ENCODE measurements around the gene ATP2B3.

ATP2B3 gene

GRCh38 chrX:153501530-153501929 is 15.9 kb upstream of the ATP2B3 start:
- H3K36me3 ChIP-seq (ENCODE audit: control insufficient read depth, insufficient read depth, low read length) = no peaks in the 10 kb centered on the region
- H3K27me3 ChIP-seq (ENCODE audit: control insufficient read depth, insufficient read depth, low read length) = no peaks in the 10 kb centered on the region
- H3K4me1 ChIP-seq (ENCODE audit: control insufficient read depth, insufficient read depth, low read length) = no peaks in the 10 kb centered on the region
- H3K9ac ChIP-seq (ENCODE audit: low read depth, low read length) = no peak overlapping the region
- no peak overlapping the region for H3K4me3 ChIP-seq (ENCODE audit: low read depth, low read length)
- peaks cover 5% of the 10 kb centered on the region for H3K9me3 ChIP-seq (ENCODE audit: control insufficient read depth, insufficient read depth, low read length)

- Histone ChIP-seq H3K4me3 (ENCODE audit: low read depth, low read length) (no peak overlapping the region), H3K36me3 (ENCODE audit: control insufficient read depth, insufficient read depth, low read length) (no peaks in the 10 kb centered on the region), H3K4me1 (ENCODE audit: control insufficient read depth, insufficient read depth, low read length) (no peaks in the 10 kb centered on the region), H3K27me3 (ENCODE audit: control insufficient read depth, insufficient read depth, low read length) (no peaks in the 10 kb centered on the region), H3K9ac (ENCODE audit: low read depth, low read length) (no peak overlapping the region), H3K9me3 (ENCODE audit: control insufficient read depth, insufficient read depth, low read length) (peaks cover 5% of the 10 kb centered on the region)
Measured at GRCh38 chrX:153502131-153502530, 15.3 kb upstream of the ATP2B3 start.

GRCh38 chrX:153502796-153503195 is 14.6 kb upstream of the ATP2B3 start:
- no peaks in the 10 kb centered on the region for H3K27me3 ChIP-seq (ENCODE audit: control insufficient read depth, insufficient read depth, low read length)
- no peak overlapping the region for H3K9ac ChIP-seq (ENCODE audit: low read depth, low read length)
- H3K36me3 ChIP-seq (ENCODE audit: control insufficient read depth, insufficient read depth, low read length) = no peaks in the 10 kb centered on the region
- H3K4me3 ChIP-seq (ENCODE audit: low read depth, low read length) = no peak overlapping the region
- H3K9me3 ChIP-seq (ENCODE audit: control insufficient read depth, insufficient read depth, low read length) = peaks cover 5% of the 10 kb centered on the region
- no peaks in the 10 kb centered on the region for H3K4me1 ChIP-seq (ENCODE audit: control insufficient read depth, insufficient read depth, low read length)

- Histone ChIP-seq H3K27me3 (ENCODE audit: control insufficient read depth, insufficient read depth, low read length) (no peaks in the 10 kb centered on the region), H3K4me1 (ENCODE audit: control insufficient read depth, insufficient read depth, low read length) (no peaks in the 10 kb centered on the region), H3K9me3 (ENCODE audit: control insufficient read depth, insufficient read depth, low read length) (peaks cover 5% of the 10 kb centered on the region), H3K4me3 (ENCODE audit: low read depth, low read length) (no peak overlapping the region), H3K36me3 (ENCODE audit: control insufficient read depth, insufficient read depth, low read length) (no peaks in the 10 kb centered on the region), H3K9ac (ENCODE audit: low read depth, low read length) (no peak overlapping the region)
Measured at GRCh38 chrX:153504445-153505016, 12.9 kb upstream of the ATP2B3 start.

- no peaks in the 10 kb centered on the region for H3K4me1 ChIP-seq (ENCODE audit: control insufficient read depth, insufficient read depth, low read length)
- peaks cover 2% of the 10 kb centered on the region for H3K36me3 ChIP-seq (ENCODE audit: control insufficient read depth, insufficient read depth, low read length)
- no peak overlapping the region for H3K4me3 ChIP-seq (ENCODE audit: low read depth, low read length)
- no peak overlapping the region for H3K9ac ChIP-seq (ENCODE audit: low read depth, low read length)
- H3K9me3 ChIP-seq (ENCODE audit: control insufficient read depth, insufficient read depth, low read length) = peaks cover 5% of the 10 kb centered on the region
- no peaks in the 10 kb centered on the region for H3K27me3 ChIP-seq (ENCODE audit: control insufficient read depth, insufficient read depth, low read length)
Measured at GRCh38 chrX:153505361-153505760, 12.1 kb upstream of the ATP2B3 start.

GRCh38 chrX:153507484-153508178 is 9.8 kb upstream of the ATP2B3 start:
- Histone ChIP-seq H3K4me1 (ENCODE audit: control insufficient read depth, insufficient read depth, low read length) (no peaks in the 10 kb centered on the region), H3K9me3 (ENCODE audit: control insufficient read depth, insufficient read depth, low read length) (no peaks in the 10 kb centered on the region), H3K36me3 (ENCODE audit: control insufficient read depth, insufficient read depth, low read length) (peaks cover 2% of the 10 kb centered on the region), H3K4me3 (ENCODE audit: low read depth, low read length) (no peak overlapping the region), H3K9ac (ENCODE audit: low read depth, low read length) (no peak overlapping the region), H3K27me3 (ENCODE audit: control insufficient read depth, insufficient read depth, low read length) (no peaks in the 10 kb centered on the region)

GRCh38 chrX:153509592-153509991 is 7.8 kb upstream of the ATP2B3 start:
- Histone ChIP-seq H3K27me3 (ENCODE audit: control insufficient read depth, insufficient read depth, low read length) (no peaks in the 10 kb centered on the region), H3K9me3 (ENCODE audit: control insufficient read depth, insufficient read depth, low read length) (peaks cover 3% of the 10 kb centered on the region), H3K4me3 (ENCODE audit: low read depth, low read length) (no peak overlapping the region), H3K4me1 (ENCODE audit: control insufficient read depth, insufficient read depth, low read length) (no peaks in the 10 kb centered on the region), H3K36me3 (ENCODE audit: control insufficient read depth, insufficient read depth, low read length) (peaks cover 2% of the 10 kb centered on the region), H3K9ac (ENCODE audit: low read depth, low read length) (no peak overlapping the region)

- Histone ChIP-seq H3K36me3 (ENCODE audit: control insufficient read depth, insufficient read depth, low read length) (peaks cover 2% of the 10 kb centered on the region), H3K27me3 (ENCODE audit: control insufficient read depth, insufficient read depth, low read length) (no peaks in the 10 kb centered on the region), H3K9ac (ENCODE audit: low read depth, low read length) (no peak overlapping the region), H3K9me3 (ENCODE audit: control insufficient read depth, insufficient read depth, low read length) (peaks cover 3% of the 10 kb centered on the region), H3K4me3 (ENCODE audit: low read depth, low read length) (no peak overlapping the region), H3K4me1 (ENCODE audit: control insufficient read depth, insufficient read depth, low read length) (no peaks in the 10 kb centered on the region)
Measured at GRCh38 chrX:153510383-153510782, 7.1 kb upstream of the ATP2B3 start.

- Histone ChIP-seq H3K9me3 (ENCODE audit: control insufficient read depth, insufficient read depth, low read length) (peaks cover 3% of the 10 kb centered on the region), H3K4me3 (ENCODE audit: low read depth, low read length) (no peak overlapping the region), H3K4me1 (ENCODE audit: control insufficient read depth, insufficient read depth, low read length) (no peaks in the 10 kb centered on the region)
Measured at GRCh38 chrX:153511784-153512500, 5.5 kb upstream of the ATP2B3 start.

GRCh38 chrX:153512501-153512893 is 4.9 kb upstream of the ATP2B3 start:
- H3K4me3 ChIP-seq (ENCODE audit: low read depth, low read length) = no peak overlapping the region
- no peak overlapping the region for H3K9ac ChIP-seq (ENCODE audit: low read depth, low read length)
- H3K36me3 ChIP-seq (ENCODE audit: control insufficient read depth, insufficient read depth, low read length) = peaks cover 2% of the 10 kb centered on the region
- H3K9me3 ChIP-seq (ENCODE audit: control insufficient read depth, insufficient read depth, low read length) = peaks cover 3% of the 10 kb centered on the region
- peaks cover 14% of the 10 kb centered on the region for H3K27me3 ChIP-seq (ENCODE audit: control insufficient read depth, insufficient read depth, low read length)
- no peaks in the 10 kb centered on the region for H3K4me1 ChIP-seq (ENCODE audit: control insufficient read depth, insufficient read depth, low read length)

More at GRCh38 chrX:153511784-153512500, 5.5 kb upstream of the ATP2B3 start:
- peaks cover 2% of the 10 kb centered on the region for H3K36me3 ChIP-seq (ENCODE audit: control insufficient read depth, insufficient read depth, low read length)
- H3K9ac ChIP-seq (ENCODE audit: low read depth, low read length) = no peak overlapping the region
- H3K27me3 ChIP-seq (ENCODE audit: control insufficient read depth, insufficient read depth, low read length) = peaks cover 12% of the 10 kb centered on the region

- H3K36me3 ChIP-seq (ENCODE audit: control insufficient read depth, insufficient read depth, low read length) = peaks cover 2% of the 10 kb centered on the region
- H3K4me3 ChIP-seq (ENCODE audit: low read depth, low read length) = no peak overlapping the region
- H3K9ac ChIP-seq (ENCODE audit: low read depth, low read length) = no peak overlapping the region
- peaks cover 15% of the 10 kb centered on the region for H3K27me3 ChIP-seq (ENCODE audit: control insufficient read depth, insufficient read depth, low read length)
- H3K4me1 ChIP-seq (ENCODE audit: control insufficient read depth, insufficient read depth, low read length) = no peaks in the 10 kb centered on the region
- H3K9me3 ChIP-seq (ENCODE audit: control insufficient read depth, insufficient read depth, low read length) = peaks cover 3% of the 10 kb centered on the region
Measured at GRCh38 chrX:153513265-153513664, 4.2 kb upstream of the ATP2B3 start.

- H3K4me1 ChIP-seq (ENCODE audit: control insufficient read depth, insufficient read depth, low read length) = no peaks in the 10 kb centered on the region
- peaks cover 24% of the 10 kb centered on the region for H3K27me3 ChIP-seq (ENCODE audit: control insufficient read depth, insufficient read depth, low read length)
Measured at GRCh38 chrX:153514259-153514658, 3.2 kb upstream of the ATP2B3 start.

More at GRCh38 chrX:153514259-153514658, 3.2 kb upstream of the ATP2B3 start:
- H3K9me3 ChIP-seq (ENCODE audit: control insufficient read depth, insufficient read depth, low read length) = peaks cover 3% of the 10 kb centered on the region
- H3K4me3 ChIP-seq (ENCODE audit: low read depth, low read length) = no peak overlapping the region
- peaks cover 2% of the 10 kb centered on the region for H3K36me3 ChIP-seq (ENCODE audit: control insufficient read depth, insufficient read depth, low read length)
- no peak overlapping the region for H3K9ac ChIP-seq (ENCODE audit: low read depth, low read length)

Data from iPS-15b (cell line).